Neural cell (in vitro differentiated cells): ENCODE results near the gene PREPL.

Source experiments
- EP300 ChIP-seq: fragments of 450-650 bp; conservative IDR thresholded peaks from 2 replicates; pipeline ENCODE4 v1.6.1; 2014; ENCODE audit warnings: antibody characterized with exemption, mild to moderate bottlenecking, moderate library complexity; ENCODE audit not compliant: poor library complexity, severe bottlenecking
- EZH2 ChIP-seq: fragments of 200-600, 300-800 bp; shearing (Covaris generic), sonication (generic); IDR thresholded peaks from 2 replicates; pipeline ENCODE4 v1.6.1; 2014; ENCODE audit warnings: antibody characterized with exemption, low read length, borderline replicate concordance, mild to moderate bottlenecking; ENCODE audit not compliant: insufficient read depth, poor library complexity, severe bottlenecking
- MXI1 ChIP-seq: fragments of 450-650 bp; conservative IDR thresholded peaks from 2 replicates; pipeline ENCODE4 v1.6.1; 2014; ENCODE audit warnings: antibody characterized with exemption, mild to moderate bottlenecking; ENCODE audit not compliant: poor library complexity, severe bottlenecking
- POLR2AphosphoS5 ChIP-seq: IDR thresholded peaks from 2 replicates; pipeline ENCODE4 v1.6.1; 2012
- RAD21 ChIP-seq: fragments of 450-650 bp; conservative IDR thresholded peaks from 2 replicates; pipeline ENCODE4 v1.6.1; 2014; ENCODE audit warnings: antibody characterized with exemption, mild to moderate bottlenecking, moderate library complexity
- TAF1 ChIP-seq: IDR thresholded peaks from 2 replicates; pipeline ENCODE4 v1.6.1; 2012; ENCODE audit warnings: low read depth
- TF ChIP-seq, protein P1 (sequence below): IDR thresholded peaks from 2 replicates; pipeline ENCODE4 v1.6.1; 2012; ENCODE audit warnings: borderline replicate concordance
- TF ChIP-seq, protein P2 (sequence below): fragments of 450-650 bp; IDR thresholded peaks from 2 replicates; pipeline ENCODE4 v1.5.1; 2014; ENCODE audit warnings: antibody characterized with exemption, mild to moderate bottlenecking, moderate library complexity; ENCODE audit not compliant: poor library complexity, severe bottlenecking

DNA sequence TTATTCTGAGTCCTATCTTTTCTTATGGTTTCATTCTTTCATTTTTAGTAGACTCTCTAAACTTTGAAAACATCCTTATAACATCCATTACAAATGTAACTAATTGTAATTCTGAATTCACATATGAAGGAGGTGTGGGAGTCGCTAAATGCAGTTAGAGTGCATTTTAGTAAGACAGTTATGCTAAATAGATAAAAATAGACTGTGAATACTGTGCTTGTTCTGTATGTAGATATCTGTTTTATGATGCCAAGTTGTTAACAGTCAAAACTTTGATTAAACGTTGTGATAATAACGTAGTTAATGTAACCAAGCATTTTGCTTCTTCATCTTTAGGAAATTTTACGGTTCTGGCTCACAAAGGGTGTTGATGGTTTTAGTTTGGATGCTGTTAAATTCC is 61.7 kb downstream of the PREPL start:
- TF ChIP-seq, protein P1, sequence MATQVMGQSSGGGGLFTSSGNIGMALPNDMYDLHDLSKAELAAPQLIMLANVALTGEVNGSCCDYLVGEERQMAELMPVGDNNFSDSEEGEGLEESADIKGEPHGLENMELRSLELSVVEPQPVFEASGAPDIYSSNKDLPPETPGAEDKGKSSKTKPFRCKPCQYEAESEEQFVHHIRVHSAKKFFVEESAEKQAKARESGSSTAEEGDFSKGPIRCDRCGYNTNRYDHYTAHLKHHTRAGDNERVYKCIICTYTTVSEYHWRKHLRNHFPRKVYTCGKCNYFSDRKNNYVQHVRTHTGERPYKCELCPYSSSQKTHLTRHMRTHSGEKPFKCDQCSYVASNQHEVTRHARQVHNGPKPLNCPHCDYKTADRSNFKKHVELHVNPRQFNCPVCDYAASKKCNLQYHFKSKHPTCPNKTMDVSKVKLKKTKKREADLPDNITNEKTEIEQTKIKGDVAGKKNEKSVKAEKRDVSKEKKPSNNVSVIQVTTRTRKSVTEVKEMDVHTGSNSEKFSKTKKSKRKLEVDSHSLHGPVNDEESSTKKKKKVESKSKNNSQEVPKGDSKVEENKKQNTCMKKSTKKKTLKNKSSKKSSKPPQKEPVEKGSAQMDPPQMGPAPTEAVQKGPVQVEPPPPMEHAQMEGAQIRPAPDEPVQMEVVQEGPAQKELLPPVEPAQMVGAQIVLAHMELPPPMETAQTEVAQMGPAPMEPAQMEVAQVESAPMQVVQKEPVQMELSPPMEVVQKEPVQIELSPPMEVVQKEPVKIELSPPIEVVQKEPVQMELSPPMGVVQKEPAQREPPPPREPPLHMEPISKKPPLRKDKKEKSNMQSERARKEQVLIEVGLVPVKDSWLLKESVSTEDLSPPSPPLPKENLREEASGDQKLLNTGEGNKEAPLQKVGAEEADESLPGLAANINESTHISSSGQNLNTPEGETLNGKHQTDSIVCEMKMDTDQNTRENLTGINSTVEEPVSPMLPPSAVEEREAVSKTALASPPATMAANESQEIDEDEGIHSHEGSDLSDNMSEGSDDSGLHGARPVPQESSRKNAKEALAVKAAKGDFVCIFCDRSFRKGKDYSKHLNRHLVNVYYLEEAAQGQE, result no peak
- TF ChIP-seq, protein P2, sequence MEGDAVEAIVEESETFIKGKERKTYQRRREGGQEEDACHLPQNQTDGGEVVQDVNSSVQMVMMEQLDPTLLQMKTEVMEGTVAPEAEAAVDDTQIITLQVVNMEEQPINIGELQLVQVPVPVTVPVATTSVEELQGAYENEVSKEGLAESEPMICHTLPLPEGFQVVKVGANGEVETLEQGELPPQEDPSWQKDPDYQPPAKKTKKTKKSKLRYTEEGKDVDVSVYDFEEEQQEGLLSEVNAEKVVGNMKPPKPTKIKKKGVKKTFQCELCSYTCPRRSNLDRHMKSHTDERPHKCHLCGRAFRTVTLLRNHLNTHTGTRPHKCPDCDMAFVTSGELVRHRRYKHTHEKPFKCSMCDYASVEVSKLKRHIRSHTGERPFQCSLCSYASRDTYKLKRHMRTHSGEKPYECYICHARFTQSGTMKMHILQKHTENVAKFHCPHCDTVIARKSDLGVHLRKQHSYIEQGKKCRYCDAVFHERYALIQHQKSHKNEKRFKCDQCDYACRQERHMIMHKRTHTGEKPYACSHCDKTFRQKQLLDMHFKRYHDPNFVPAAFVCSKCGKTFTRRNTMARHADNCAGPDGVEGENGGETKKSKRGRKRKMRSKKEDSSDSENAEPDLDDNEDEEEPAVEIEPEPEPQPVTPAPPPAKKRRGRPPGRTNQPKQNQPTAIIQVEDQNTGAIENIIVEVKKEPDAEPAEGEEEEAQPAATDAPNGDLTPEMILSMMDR, result no peak
- TF ChIP-seq EP300 (no peak), POLR2AphosphoS5 (no peak), EZH2 (no peak), RAD21 (no peak), TAF1 (no peak), MXI1 (no peak)
